Esophagus muscularis mucosa (tissue), 4 donors: ENCODE data around the gene CCBE1.

Experiments
- CTCF ChIP-seq, 3 experiments: fragments of 200-600 bp in 2 of 3; fragments of 450-650 bp in 1 of 3; sonication (generic) in 2 of 3; IDR thresholded peaks; one replicate each; pipeline ENCODE4 v1.5.1; 2017 to 2019; ENCODE audit warnings: antibody characterized with exemption in 3 of 3, mild to moderate bottlenecking in 2 of 3, moderate library complexity in 1 of 3
- EP300 ChIP-seq: sonication (generic); formaldehyde crosslinking; IDR thresholded peaks from one replicate; pipeline ENCODE4 v1.6.1; 2017; ENCODE audit warnings: antibody characterized with exemption
- POLR2A ChIP-seq: fragments of 450-650 bp; IDR thresholded peaks from one replicate; pipeline ENCODE4 v1.6.1; 2017; ENCODE audit warnings: antibody characterized with exemption, moderate library complexity, mild to moderate bottlenecking, low read depth
- POLR2AphosphoS5 ChIP-seq, 2 donors: sonication (generic); formaldehyde crosslinking; IDR thresholded peaks; one replicate each; pipeline ENCODE4 v1.6.1; 2017; ENCODE audit warnings: antibody characterized with exemption in 2 of 2

GRCh38 chr18:59453468-59453961, 243.7 kb downstream of the CCBE1 start:
- TF ChIP-seq POLR2AphosphoS5 (IDR thresholded peaks at IDR 0.05) (no peak), POLR2A (no peak), EP300 (no peak), CTCF (IDR thresholded peaks at IDR 0.05) (no peak)
